Measurements from ENCODE around the gene ARSJ.

ARSJ gene

DNA sequence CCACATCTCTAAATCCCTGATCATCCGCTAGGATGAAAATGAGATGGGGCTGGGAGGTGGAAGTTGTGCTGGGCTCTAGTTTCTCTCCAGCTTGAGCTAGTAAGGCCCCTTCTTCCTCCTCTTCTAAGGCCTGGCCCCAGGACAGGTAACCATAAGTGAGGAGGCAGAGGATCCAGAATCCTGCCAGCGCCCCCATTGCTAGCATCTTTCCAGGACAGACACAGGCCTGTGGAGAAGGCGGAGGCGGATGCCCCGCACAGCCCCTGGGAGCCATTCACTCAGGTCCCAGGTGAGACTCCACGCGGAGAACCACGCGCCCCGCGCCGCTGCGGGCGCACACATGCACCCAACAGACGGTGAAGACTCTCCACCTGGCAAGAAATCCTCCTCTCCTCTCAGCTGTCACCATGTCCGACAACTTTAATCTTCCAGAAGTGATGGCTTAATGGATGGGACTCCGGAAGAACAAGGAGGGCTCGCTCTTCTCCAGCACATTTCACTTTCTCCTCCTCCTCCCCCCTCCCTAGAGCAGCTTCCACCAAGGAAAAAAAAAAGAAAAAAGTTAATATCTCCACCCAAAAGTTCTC is 793 bp downstream of the ARSJ start:
- Histone ChIP-seq H3K36me3 (ENCODE audit: low read depth) (peaks cover 20% of the 10 kb centered on the region), H3K9me3 (ENCODE audit: severe bottlenecking) (peaks cover 6% of the 10 kb centered on the region), H3K4me1 (ENCODE audit: insufficient read depth, poor library complexity, severe bottlenecking) (peaks cover 32% of the 10 kb centered on the region), H3K27ac (ENCODE audit: poor library complexity, severe bottlenecking) (peak overlapping the region; percentile 82), H3K4me3 (ENCODE audit: severe bottlenecking) (peak overlapping the region; percentile 70), H3K27me3 (ENCODE audit: insufficient read depth, poor library complexity, severe bottlenecking) (no peaks in the 10 kb centered on the region)
- TF ChIP-seq, protein P1, sequence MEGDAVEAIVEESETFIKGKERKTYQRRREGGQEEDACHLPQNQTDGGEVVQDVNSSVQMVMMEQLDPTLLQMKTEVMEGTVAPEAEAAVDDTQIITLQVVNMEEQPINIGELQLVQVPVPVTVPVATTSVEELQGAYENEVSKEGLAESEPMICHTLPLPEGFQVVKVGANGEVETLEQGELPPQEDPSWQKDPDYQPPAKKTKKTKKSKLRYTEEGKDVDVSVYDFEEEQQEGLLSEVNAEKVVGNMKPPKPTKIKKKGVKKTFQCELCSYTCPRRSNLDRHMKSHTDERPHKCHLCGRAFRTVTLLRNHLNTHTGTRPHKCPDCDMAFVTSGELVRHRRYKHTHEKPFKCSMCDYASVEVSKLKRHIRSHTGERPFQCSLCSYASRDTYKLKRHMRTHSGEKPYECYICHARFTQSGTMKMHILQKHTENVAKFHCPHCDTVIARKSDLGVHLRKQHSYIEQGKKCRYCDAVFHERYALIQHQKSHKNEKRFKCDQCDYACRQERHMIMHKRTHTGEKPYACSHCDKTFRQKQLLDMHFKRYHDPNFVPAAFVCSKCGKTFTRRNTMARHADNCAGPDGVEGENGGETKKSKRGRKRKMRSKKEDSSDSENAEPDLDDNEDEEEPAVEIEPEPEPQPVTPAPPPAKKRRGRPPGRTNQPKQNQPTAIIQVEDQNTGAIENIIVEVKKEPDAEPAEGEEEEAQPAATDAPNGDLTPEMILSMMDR (IDR thresholded peaks at IDR 0.05; ENCODE audit: poor library complexity, severe bottlenecking), result no peak
- ATAC-seq (ENCODE audit: low read depth), result peak; percentile 59
- no peak for DNase-seq (ENCODE audit: low spot score)

DNA sequence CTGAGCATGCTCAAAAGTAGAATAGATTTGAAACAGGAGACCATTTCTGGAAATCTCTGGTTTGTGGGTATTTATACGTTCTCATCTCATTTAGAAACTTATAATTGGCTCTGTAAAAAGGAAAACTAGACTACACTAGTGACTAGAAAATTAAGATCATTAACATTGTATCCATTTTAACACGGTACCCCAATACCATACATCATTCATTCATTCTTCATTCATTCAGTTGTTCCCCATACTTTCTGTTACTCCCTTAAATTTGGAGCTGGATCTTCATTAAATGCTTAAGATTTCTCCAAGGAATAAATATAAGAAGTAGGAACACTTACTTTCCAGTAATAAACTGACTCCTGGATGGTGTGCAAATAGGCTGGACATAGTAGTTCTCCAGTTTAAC is 1.3 kb downstream of the ARSJ start:
- Histone ChIP-seq H3K9me3 (ENCODE audit: severe bottlenecking) (peaks cover 6% of the 10 kb centered on the region), H3K36me3 (ENCODE audit: low read depth) (peaks cover 22% of the 10 kb centered on the region), H3K27ac (ENCODE audit: poor library complexity, severe bottlenecking) (peak overlapping the region; percentile 82), H3K4me1 (ENCODE audit: insufficient read depth, poor library complexity, severe bottlenecking) (peaks cover 32% of the 10 kb centered on the region), H3K27me3 (ENCODE audit: insufficient read depth, poor library complexity, severe bottlenecking) (no peaks in the 10 kb centered on the region), H3K4me3 (ENCODE audit: severe bottlenecking) (peak overlapping the region; percentile 70)
- DNase-seq (ENCODE audit: low spot score) (no peak), ATAC-seq (ENCODE audit: low read depth) (no peak)
- TF ChIP-seq, protein P1 (IDR thresholded peaks at IDR 0.05; ENCODE audit: poor library complexity, severe bottlenecking), result no peak

DNA sequence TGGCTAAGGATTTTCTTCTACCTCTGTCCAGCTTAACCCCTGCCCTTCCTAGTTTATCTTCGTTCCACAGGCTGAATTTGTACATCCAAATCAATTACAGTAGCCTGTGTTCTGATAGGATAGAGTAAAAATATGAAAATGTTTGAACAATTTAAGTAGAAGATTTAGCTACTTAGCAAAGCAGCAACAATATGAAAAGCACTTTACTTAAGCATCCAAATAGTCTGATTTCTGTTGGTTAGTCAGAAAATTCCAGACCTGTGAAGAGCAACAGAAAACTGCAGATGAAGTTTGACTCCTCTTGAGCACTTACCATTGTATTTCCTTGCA is 2.0 kb downstream of the ARSJ start:
- Histone ChIP-seq H3K27me3 (ENCODE audit: insufficient read depth, poor library complexity, severe bottlenecking) (no peaks in the 10 kb centered on the region), H3K4me3 (ENCODE audit: severe bottlenecking) (peak overlapping the region; percentile 70), H3K9me3 (ENCODE audit: severe bottlenecking) (peaks cover 6% of the 10 kb centered on the region), H3K27ac (ENCODE audit: poor library complexity, severe bottlenecking) (peak overlapping the region; percentile 82), H3K4me1 (ENCODE audit: insufficient read depth, poor library complexity, severe bottlenecking) (peaks cover 32% of the 10 kb centered on the region), H3K36me3 (ENCODE audit: low read depth) (peaks cover 22% of the 10 kb centered on the region)
- TF ChIP-seq, protein P1 (IDR thresholded peaks at IDR 0.05; ENCODE audit: poor library complexity, severe bottlenecking), result no peak
- no peak for DNase-seq (ENCODE audit: low spot score)
- ATAC-seq (ENCODE audit: low read depth), result no peak

DNA sequence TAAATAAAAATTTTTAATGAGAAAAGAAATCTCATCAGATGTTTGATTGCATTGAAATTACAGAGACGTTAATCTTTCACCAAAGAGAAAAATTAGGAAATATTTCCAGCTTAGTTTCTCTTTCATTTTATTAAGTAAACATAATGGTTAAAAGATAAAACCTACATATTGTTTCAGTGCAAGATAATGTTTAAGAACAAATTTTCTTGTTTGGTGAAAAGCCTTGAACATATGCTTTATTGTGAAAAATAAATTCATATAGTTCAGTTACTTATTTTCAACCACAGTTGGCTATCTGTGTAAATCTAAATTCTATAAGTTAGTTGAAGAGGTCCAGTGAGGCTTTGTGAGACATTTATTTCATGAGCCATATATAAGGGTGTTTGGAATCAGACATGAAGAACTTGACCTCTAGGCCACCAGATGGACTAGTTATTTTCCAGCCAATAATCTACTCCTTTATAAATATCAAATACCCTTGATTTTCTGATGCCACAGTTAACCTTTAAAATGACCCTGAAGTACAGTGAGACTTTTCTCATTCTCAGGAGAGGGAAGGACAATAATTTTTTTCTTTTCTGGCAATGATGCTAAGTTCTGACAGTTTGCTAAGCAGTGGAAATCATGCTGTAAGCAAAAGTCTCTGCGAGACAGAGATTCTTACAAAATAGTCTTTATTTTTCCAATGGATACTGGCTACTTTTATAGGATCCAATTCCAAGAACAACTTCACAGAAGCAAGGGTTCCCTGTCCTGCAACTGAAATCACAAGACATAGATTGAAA is 2.5 kb downstream of the ARSJ start:
- Histone ChIP-seq H3K4me3 (ENCODE audit: severe bottlenecking) (peak overlapping the region; percentile 70), H3K36me3 (ENCODE audit: low read depth) (peaks cover 22% of the 10 kb centered on the region), H3K27ac (ENCODE audit: poor library complexity, severe bottlenecking) (peak overlapping the region; percentile 82), H3K4me1 (ENCODE audit: insufficient read depth, poor library complexity, severe bottlenecking) (peaks cover 30% of the 10 kb centered on the region), H3K27me3 (ENCODE audit: insufficient read depth, poor library complexity, severe bottlenecking) (no peaks in the 10 kb centered on the region), H3K9me3 (ENCODE audit: severe bottlenecking) (peaks cover 6% of the 10 kb centered on the region)
- DNase-seq (ENCODE audit: low spot score) (no peak), ATAC-seq (ENCODE audit: low read depth) (no peak)
- TF ChIP-seq, protein P1 (IDR thresholded peaks at IDR 0.05; ENCODE audit: poor library complexity, severe bottlenecking), result no peak

DNA sequence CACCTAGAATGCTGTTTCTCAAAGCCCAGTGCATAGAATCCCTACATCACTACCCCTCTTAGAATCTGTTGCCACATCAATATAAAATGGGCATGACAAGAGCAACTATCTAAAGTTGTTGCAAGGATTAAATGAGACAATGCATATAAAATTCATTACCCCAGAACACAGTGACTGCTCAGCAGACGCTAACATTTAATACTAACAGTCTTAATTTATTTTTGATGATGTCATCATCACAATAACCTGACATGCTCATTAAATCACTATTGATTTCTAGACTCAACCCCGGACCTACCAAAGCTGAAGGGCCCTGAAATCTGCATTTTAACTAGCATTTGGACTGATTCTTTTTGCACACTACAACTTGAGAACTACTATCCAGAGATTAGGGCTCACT is 3.9 kb downstream of the ARSJ start:
- peaks cover 24% of the 10 kb centered on the region for H3K36me3 ChIP-seq (ENCODE audit: low read depth)
- no peak for DNase-seq (ENCODE audit: low spot score)
- peak overlapping the region; percentile 70 for H3K4me3 ChIP-seq (ENCODE audit: severe bottlenecking)
- TF ChIP-seq, protein P1 (IDR thresholded peaks at IDR 0.05; ENCODE audit: poor library complexity, severe bottlenecking), result no peak
- H3K9me3 ChIP-seq (ENCODE audit: severe bottlenecking), result peaks cover 6% of the 10 kb centered on the region
- H3K27ac ChIP-seq (ENCODE audit: poor library complexity, severe bottlenecking), result peak overlapping the region; percentile 82
- H3K4me1 ChIP-seq (ENCODE audit: insufficient read depth, poor library complexity, severe bottlenecking), result peaks cover 27% of the 10 kb centered on the region
- ATAC-seq (ENCODE audit: low read depth), result no peak
- H3K27me3 ChIP-seq (ENCODE audit: insufficient read depth, poor library complexity, severe bottlenecking), result no peaks in the 10 kb centered on the region

Data from RWPE2 (cell line).